Caco-2 (cell line): ENCODE data around the gene EPSTI1. TPM values are rescaled to one million over a fixed set of nuclear protein-coding genes. Genes with fewer than 3 reads are reported as not detected.

ENCODE experiments used
- BruUV-seq: library from RNA; stranded (reverse); fragments of 400-500 nt; replicated peaks from 2 replicates; lab custom pipeline; 2021; lab: Mats Ljungman, UMichigan
- CTCF ChIA-PET: fragments of 300-600 bp; sonication (Branson Sonifier 250); formaldehyde crosslinking; loops from one replicate; lab custom pipeline; 2022; ENCODE audit warnings: antibody characterized with exemption; lab: Charles Lee
- POLR2A ChIA-PET: fragments of 300-600 bp; sonication (Branson Sonifier 250); formaldehyde crosslinking; loops from one replicate; lab custom pipeline; 2022; ENCODE audit warnings: antibody characterized with exemption; lab: Charles Lee
- DNase-seq, 2 experiments: peaks; one replicate each; pipeline versions ENCODE4 v3.0.0 to v3.0.0-alpha.2; 2020 to 2022
- H3K27me3 ChIP-seq: replicated peaks from 2 replicates; pipeline ENCODE4 v1.6.0; 2011; ENCODE audit warnings: low read length; ENCODE audit not compliant: control insufficient read depth, insufficient read depth
- H3K36me3 ChIP-seq: 2 replicates; pipeline ENCODE4 v1.5.1; 2011; ENCODE audit warnings: low read length; ENCODE audit not compliant: control insufficient read depth, insufficient read depth
- H3K4me1 ChIP-seq: fragments of 250-450 bp; sonication (Bioruptor Pico); 2 replicates; pipeline ENCODE4 v1.5.1; 2020; ENCODE audit warnings: mild to moderate bottlenecking
- H3K4me3 ChIP-seq: 2 replicates; pipeline ENCODE4 v1.5.1; 2011; ENCODE audit warnings: low read depth, mild to moderate bottlenecking, control low read depth, low read length
- H3K9me3 ChIP-seq: fragments of 250-450 bp; sonication (Bioruptor Pico); 2 replicates; pipeline ENCODE4 v1.5.1; 2020; ENCODE audit warnings: mild to moderate bottlenecking, moderate library complexity
- H3K27ac Mint-ChIP-seq: one replicate; pipeline ENCODE4 v1.8.0; 2022; ENCODE audit warnings: mixed read lengths; ENCODE audit not compliant: unreplicated experiment
- H3K27me3 Mint-ChIP-seq: one replicate; pipeline ENCODE4 v1.8.0; 2022; ENCODE audit warnings: mixed read lengths; ENCODE audit not compliant: insufficient read depth, unreplicated experiment
- H3K36me3 Mint-ChIP-seq: one replicate; pipeline ENCODE4 v1.8.0; 2022; ENCODE audit warnings: mild to moderate bottlenecking, mixed read lengths; ENCODE audit not compliant: insufficient read depth, unreplicated experiment
- H3K4me1 Mint-ChIP-seq: one replicate; pipeline ENCODE4 v1.8.0; 2022; ENCODE audit warnings: low read depth, mixed read lengths; ENCODE audit not compliant: unreplicated experiment
- H3K4me3 Mint-ChIP-seq: one replicate; pipeline ENCODE4 v1.8.0; 2022; ENCODE audit warnings: mild to moderate bottlenecking, moderate library complexity, mixed read lengths; ENCODE audit not compliant: unreplicated experiment
- H3K9me3 Mint-ChIP-seq: one replicate; pipeline ENCODE4 v1.8.0; 2022; ENCODE audit warnings: mixed read lengths; ENCODE audit not compliant: unreplicated experiment
- CTCF ChIP-seq, 2 experiments: fragments of 200-600 bp in 1 of 2; IDR thresholded peaks; 1 replicate in 1 of 2; 2 replicates in 1 of 2; pipeline versions ENCODE4 v1.5.1 to v1.8.0; 2011 to 2022; ENCODE audit warnings: antibody characterized with exemption in 1 of 2, control low read depth in 1 of 2, inconsistent platforms in 1 of 2, low read depth in 1 of 2, low read length in 1 of 2, mild to moderate bottlenecking in 1 of 2, moderate library complexity in 1 of 2; ENCODE audit not compliant: insufficient read depth in 1 of 2, severe bottlenecking in 1 of 2, unreplicated experiment in 1 of 2
- intact Hi-C: fragments of 100-400 bp; cut with micrococcal nuclease; formaldehyde crosslinking; loops from one replicate; pipeline ENCODE4 v1.10.0; 2022; ENCODE audit not compliant: unreplicated experiment
- total RNA-seq: library from RNA; stranded (reverse); gene quantifications from 2 replicates; pipeline ENCODE4 v1.2.3, GENCODE V29; 2022

Gene EPSTI1
- total RNA-seq, 1 experiment from 2014 or later = 86.5 TPM

GRCh38 chr13:43016226-43016625 lies 24.2 kb upstream of the EPSTI1 start:
- 0 out of 2 replicates have a peak, but pooled peaks cover 4% of the 10 kb centered on the region for H3K9me3 ChIP-seq
- H3K4me3 Mint-ChIP-seq = no peak overlapping the region
- H3K27ac Mint-ChIP-seq = no peak overlapping the region
- no TSS peak for BruUV-seq
- H3K4me1 Mint-ChIP-seq = peaks cover 13% of the 10 kb centered on the region
- H3K4me3 ChIP-seq = no peak overlapping the region
- H3K4me1 ChIP-seq = peaks cover 21% of the 10 kb centered on the region
- no peaks in the 10 kb centered on the region for H3K36me3 ChIP-seq
- peaks cover 14% of the 10 kb centered on the region for H3K9me3 Mint-ChIP-seq
- POLR2A ChIA-PET = no interaction called here
- no peaks in the 10 kb centered on the region for H3K36me3 Mint-ChIP-seq
- no peaks in the 10 kb centered on the region for H3K27me3 Mint-ChIP-seq
- DNase-seq = no peak
- intact Hi-C loops = no loop called here
- H3K27me3 ChIP-seq = no peaks in the 10 kb centered on the region
- CTCF ChIA-PET = no interaction called here
- no peak for TF ChIP-seq CTCF (IDR thresholded peaks at IDR 0.05; ENCODE audit: insufficient read depth in 1 of 2, low read depth in 1 of 2, low read length in 1 of 2, severe bottlenecking in 1 of 2, unreplicated experiment in 1 of 2)

- H3K4me3 ChIP-seq = no peak overlapping the region
- no TSS peak for BruUV-seq
- ChIA-PET CTCF (no interaction called here), POLR2A (interaction anchor here (1.1 kb wide), 1 partner anchor 9 kb away, joined by 3 read pairs; the partner anchor contains the start of gene DNAJC15)
- H3K4me1 ChIP-seq = peaks cover 3% of the 10 kb centered on the region
- H3K27me3 ChIP-seq = no peaks in the 10 kb centered on the region
- no peaks in the 10 kb centered on the region for H3K36me3 ChIP-seq
- H3K4me1 Mint-ChIP-seq = peaks cover 23% of the 10 kb centered on the region
- intact Hi-C loops = no loop called here
- no peak overlapping the region for H3K27ac Mint-ChIP-seq
- no peak for DNase-seq
- TF ChIP-seq CTCF (IDR thresholded peaks at IDR 0.05; ENCODE audit: insufficient read depth in 1 of 2, low read depth in 1 of 2, low read length in 1 of 2, severe bottlenecking in 1 of 2, unreplicated experiment in 1 of 2) = no peak
- peaks cover 14% of the 10 kb centered on the region for H3K9me3 Mint-ChIP-seq
- no peaks in the 10 kb centered on the region for H3K27me3 Mint-ChIP-seq
- no peak overlapping the region for H3K4me3 Mint-ChIP-seq
- H3K36me3 Mint-ChIP-seq = no peaks in the 10 kb centered on the region
- H3K9me3 ChIP-seq = 0 out of 2 replicates have a peak, but pooled peaks cover 4% of the 10 kb centered on the region
Observed at GRCh38 chr13:43014162-43014561, 22.1 kb upstream of the EPSTI1 start.

GRCh38 chr13:43009506-43009905 lies 17.5 kb upstream of the EPSTI1 start:
- Mint-ChIP-seq H3K4me1 (peaks cover 47% of the 10 kb centered on the region), H3K9me3 (no peaks in the 10 kb centered on the region), H3K27me3 (no peaks in the 10 kb centered on the region), H3K27ac (no peak overlapping the region), H3K36me3 (peaks cover 7% of the 10 kb centered on the region), H3K4me3 (no peak overlapping the region)
- H3K27me3 ChIP-seq = no peaks in the 10 kb centered on the region
- H3K4me1 ChIP-seq = peaks cover 39% of the 10 kb centered on the region
- intact Hi-C loops = loop anchor here (5.0 kb wide), 2 partner anchors 33 to 37 kb away; no protein-coding TSS in a partner anchor
- BruUV-seq = no TSS peak
- no peaks in the 10 kb centered on the region for H3K36me3 ChIP-seq
- CTCF ChIA-PET = no interaction called here
- no peaks in the 10 kb centered on the region for H3K9me3 ChIP-seq
- H3K4me3 ChIP-seq = no peak overlapping the region
- no peak for DNase-seq
- no peak for TF ChIP-seq CTCF (IDR thresholded peaks at IDR 0.05; ENCODE audit: insufficient read depth in 1 of 2, low read depth in 1 of 2, low read length in 1 of 2, severe bottlenecking in 1 of 2, unreplicated experiment in 1 of 2)
- POLR2A ChIA-PET = no interaction called here
